ENCODE results near the gene ANKMY2. TPM values are rescaled to one million over a fixed set of nuclear protein-coding genes. Genes with fewer than 3 reads are reported as not detected.

The ANKMY2 gene
- polyA plus RNA-seq, 1 experiment, result 31.8 TPM

DNA sequence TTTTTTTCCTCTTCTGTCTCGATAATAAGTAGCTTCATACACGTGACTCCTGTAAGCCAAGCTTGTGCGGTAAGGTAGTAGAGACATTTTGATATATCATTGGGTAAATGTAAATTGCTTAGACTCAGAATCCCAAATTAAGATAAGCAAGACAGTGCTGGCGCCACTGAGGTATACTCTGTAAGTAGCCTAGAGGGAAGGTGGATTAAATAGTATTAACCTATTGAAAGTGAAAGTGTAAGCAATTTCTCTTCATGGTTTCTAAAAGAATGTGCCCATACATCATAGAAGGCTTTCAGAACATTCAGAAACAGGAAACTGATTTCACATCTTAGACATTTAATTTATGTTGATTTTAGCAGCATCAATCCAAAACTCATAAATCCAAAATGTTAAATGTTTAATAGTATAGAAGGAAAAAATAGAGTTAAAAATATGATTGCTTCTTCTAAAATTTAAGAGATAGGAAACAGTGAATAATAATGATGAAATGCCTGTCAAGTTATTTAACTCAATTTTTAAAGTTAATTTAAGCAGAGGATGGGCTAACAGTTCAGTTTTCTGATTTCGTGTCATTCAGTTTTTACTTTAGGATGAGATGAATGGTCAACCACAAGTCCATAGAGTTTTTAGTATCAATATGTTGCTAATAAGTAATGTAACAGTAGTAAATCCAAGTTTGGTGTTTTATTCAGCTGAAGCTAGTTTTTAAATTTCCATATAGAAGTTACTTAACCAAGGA, 82.1 kb downstream of the ANKMY2 start:
- Histone ChIP-seq H3K4me3 (ENCODE audit: low read depth, low read length) (no peak overlapping the region), H3K27me3 (ENCODE audit: control insufficient read depth, insufficient read depth, low read length) (no peaks in the 10 kb centered on the region), H3K27ac (ENCODE audit: low read depth, low read length) (no peak overlapping the region), H3K9me3 (ENCODE audit: control insufficient read depth, insufficient read depth, low read length) (no peaks in the 10 kb centered on the region)
- ChIA-PET CTCF (interaction anchor here (1.1 to 4.2 kb wide), 5 partner anchors 12 to 1244 kb away, joined by 3 to 153 read pairs (median 7); no protein-coding TSS in a partner anchor), POLR2A (no interaction called here)
- TF ChIP-seq, protein P1, sequence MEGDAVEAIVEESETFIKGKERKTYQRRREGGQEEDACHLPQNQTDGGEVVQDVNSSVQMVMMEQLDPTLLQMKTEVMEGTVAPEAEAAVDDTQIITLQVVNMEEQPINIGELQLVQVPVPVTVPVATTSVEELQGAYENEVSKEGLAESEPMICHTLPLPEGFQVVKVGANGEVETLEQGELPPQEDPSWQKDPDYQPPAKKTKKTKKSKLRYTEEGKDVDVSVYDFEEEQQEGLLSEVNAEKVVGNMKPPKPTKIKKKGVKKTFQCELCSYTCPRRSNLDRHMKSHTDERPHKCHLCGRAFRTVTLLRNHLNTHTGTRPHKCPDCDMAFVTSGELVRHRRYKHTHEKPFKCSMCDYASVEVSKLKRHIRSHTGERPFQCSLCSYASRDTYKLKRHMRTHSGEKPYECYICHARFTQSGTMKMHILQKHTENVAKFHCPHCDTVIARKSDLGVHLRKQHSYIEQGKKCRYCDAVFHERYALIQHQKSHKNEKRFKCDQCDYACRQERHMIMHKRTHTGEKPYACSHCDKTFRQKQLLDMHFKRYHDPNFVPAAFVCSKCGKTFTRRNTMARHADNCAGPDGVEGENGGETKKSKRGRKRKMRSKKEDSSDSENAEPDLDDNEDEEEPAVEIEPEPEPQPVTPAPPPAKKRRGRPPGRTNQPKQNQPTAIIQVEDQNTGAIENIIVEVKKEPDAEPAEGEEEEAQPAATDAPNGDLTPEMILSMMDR (IDR thresholded peaks at IDR 0.05; ENCODE audit: low read depth, low read length), result no peak
- no peak for DNase-seq (ENCODE audit: low read depth, low spot score)

DNA sequence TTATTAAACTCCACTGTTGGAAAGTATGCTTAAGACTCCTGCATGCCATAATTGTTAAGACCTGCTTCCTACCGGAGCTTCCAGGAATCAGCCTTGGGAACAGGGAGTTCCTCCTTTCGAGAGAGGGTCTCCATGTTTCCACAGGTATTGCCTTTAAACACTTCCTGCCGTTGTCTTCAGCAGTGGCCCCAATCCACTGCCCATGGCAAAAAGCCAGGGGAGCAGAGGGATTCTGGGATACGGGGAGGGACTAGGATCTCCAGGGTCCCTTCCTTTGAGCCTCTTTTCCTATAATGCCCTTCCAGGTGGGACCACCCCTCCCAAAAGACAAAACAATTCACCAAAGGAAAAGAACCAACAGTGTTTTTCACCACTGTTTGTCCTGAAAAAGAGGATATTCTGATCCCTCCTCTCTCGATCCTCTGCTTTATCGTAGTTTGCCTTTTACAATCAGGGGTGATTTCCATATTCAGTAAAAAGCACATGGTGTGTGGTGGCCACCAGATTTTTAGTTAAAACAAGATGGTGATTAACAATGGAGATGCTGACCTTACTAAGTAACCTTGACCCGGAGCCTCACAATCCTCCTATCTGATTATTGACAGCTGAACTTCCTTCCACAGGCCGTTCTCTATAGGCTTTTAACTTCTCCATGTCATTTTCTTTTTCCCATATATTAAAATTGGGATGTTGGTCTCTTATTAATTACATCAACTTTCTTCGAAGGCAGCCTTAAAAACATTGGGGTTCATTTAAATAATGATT, 82.9 kb downstream of the ANKMY2 start:
- DNase-seq (ENCODE audit: low read depth, low spot score), result no peak
- H3K27me3 ChIP-seq (ENCODE audit: control insufficient read depth, insufficient read depth, low read length), result no peaks in the 10 kb centered on the region
- H3K27ac ChIP-seq (ENCODE audit: low read depth, low read length), result no peak overlapping the region
- TF ChIP-seq, protein P1 (IDR thresholded peaks at IDR 0.05; ENCODE audit: low read depth, low read length), result no peak
- ChIA-PET CTCF (interaction anchor here (1.0 kb wide), 1 partner anchor 479 kb away, joined by 4 read pairs; no protein-coding TSS in a partner anchor), POLR2A (no interaction called here)
- no peaks in the 10 kb centered on the region for H3K9me3 ChIP-seq (ENCODE audit: control insufficient read depth, insufficient read depth, low read length)
- H3K4me3 ChIP-seq (ENCODE audit: low read depth, low read length), result no peak overlapping the region

DNA sequence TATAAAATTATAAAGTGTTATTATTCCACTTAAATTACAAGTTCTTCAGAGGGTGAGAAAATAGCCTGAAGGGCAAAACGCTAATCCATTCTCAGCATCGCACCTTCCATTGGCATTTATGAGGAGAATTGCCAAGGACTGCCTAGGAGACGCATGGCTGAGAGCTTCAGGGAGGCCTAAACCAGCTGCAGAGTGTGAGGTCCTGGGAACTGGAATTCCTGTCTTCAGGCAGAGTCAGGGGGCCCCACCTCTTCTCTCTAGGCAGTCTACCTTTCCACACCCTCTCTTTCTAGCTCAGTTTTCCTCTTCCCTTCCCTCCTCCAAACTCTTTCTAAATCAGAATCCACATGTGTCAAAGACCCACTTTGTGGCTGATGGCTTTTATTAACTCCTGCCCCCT, 83.6 kb downstream of the ANKMY2 start:
- TF ChIP-seq, protein P1 (IDR thresholded peaks at IDR 0.05; ENCODE audit: low read depth, low read length), result no peak
- Histone ChIP-seq H3K27ac (ENCODE audit: low read depth, low read length) (no peak overlapping the region), H3K4me3 (ENCODE audit: low read depth, low read length) (no peak overlapping the region), H3K9me3 (ENCODE audit: control insufficient read depth, insufficient read depth, low read length) (no peaks in the 10 kb centered on the region), H3K27me3 (ENCODE audit: control insufficient read depth, insufficient read depth, low read length) (no peaks in the 10 kb centered on the region)
- DNase-seq (ENCODE audit: low read depth, low spot score), result no peak
- ChIA-PET CTCF (interaction anchor here (1.0 kb wide), 1 partner anchor 478 kb away, joined by 4 read pairs; no protein-coding TSS in a partner anchor), POLR2A (no interaction called here)

DNA sequence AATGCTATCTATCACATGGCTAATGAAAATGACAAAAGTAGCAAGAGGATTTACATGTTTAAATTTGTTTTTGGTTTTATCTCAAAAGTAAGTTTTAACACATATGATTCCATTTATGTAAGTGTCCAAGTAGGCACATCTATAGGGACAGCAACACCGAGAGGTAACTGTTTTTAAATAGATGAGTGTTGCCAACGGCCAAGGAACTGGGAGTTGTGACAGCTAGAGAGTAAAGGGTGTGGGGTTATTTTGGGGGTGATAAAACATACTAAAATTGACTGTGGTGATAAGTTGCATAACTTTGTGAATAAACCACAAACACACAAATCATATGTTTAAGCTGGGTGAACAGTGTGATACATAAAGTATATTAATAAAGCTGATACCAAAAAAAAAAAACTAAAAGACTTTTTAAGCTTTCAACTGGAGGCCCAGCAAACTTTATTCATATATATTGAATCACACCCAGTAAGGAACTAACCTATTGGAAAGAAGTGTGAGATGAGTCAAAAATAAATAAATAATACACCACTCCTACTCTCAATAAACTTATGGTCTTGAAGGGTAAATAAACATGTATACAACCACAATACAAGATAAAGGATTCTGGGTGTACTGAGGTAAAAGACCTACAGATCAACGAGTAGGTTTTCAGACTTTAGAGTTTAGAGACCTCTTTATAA, 85.9 kb downstream of the ANKMY2 start:
- CTCF ChIA-PET, result interaction anchor here (0.7 to 1.6 kb wide), 2 partner anchors 10 to 74 kb away, joined by 4 to 5 read pairs; no protein-coding TSS in a partner anchor
- TF ChIP-seq, protein P1 (IDR thresholded peaks at IDR 0.05; ENCODE audit: low read depth, low read length), result no peak

More for the DNA sequence above, 85.9 kb downstream of the ANKMY2 start:
- no peaks in the 10 kb centered on the region for H3K27me3 ChIP-seq (ENCODE audit: control insufficient read depth, insufficient read depth, low read length)
- no peaks in the 10 kb centered on the region for H3K9me3 ChIP-seq (ENCODE audit: control insufficient read depth, insufficient read depth, low read length)
- no peak overlapping the region for H3K4me3 ChIP-seq (ENCODE audit: low read depth, low read length)
- no peak overlapping the region for H3K27ac ChIP-seq (ENCODE audit: low read depth, low read length)
- POLR2A ChIA-PET, result no interaction called here
- no peak for DNase-seq (ENCODE audit: low read depth, low spot score)
